Gastroesophageal sphincter (tissue), 3 donors: ENCODE data around the gene SH2B3.

Experiments used
- CTCF ChIP-seq, 4 experiments: fragments of 200-600 bp in 2 of 4; fragments of 450-650 bp in 2 of 4; sonication (generic) in 1 of 4; IDR thresholded peaks; one replicate each; pipeline ENCODE4 v1.5.1; 2017 to 2019; ENCODE audit warnings: antibody characterized with exemption in 4 of 4, mild to moderate bottlenecking in 2 of 4, moderate library complexity in 2 of 4
- POLR2A ChIP-seq, 2 donors: fragments of 450-650 bp; IDR thresholded peaks; one replicate each; pipeline ENCODE4 v1.6.1; 2017; ENCODE audit warnings: antibody characterized with exemption in 2 of 2, mild to moderate bottlenecking in 2 of 2, moderate library complexity in 1 of 2
- POLR2AphosphoS5 ChIP-seq: sonication (generic); formaldehyde crosslinking; IDR thresholded peaks from one replicate; pipeline ENCODE4 v1.6.1; 2017; ENCODE audit warnings: antibody characterized with exemption

- TF ChIP-seq CTCF (IDR thresholded peaks at IDR 0.05) = no peak
- no peak for TF ChIP-seq POLR2AphosphoS5
- no peak for TF ChIP-seq POLR2A (IDR thresholded peaks at IDR 0.05)
Observed at GRCh38 chr12:111424189-111424792, 18.6 kb downstream of the SH2B3 start.
